Lower lobe of right lung (tissue), 2 donors: ENCODE results near the gene TBX3. TPM values are rescaled to one million over a fixed set of nuclear protein-coding genes. Genes with fewer than 3 reads are reported as not detected.

Source experiments
- ATAC-seq, 2 donors: fragments of 200-7000 bp; cut with Tn5 transposase; one replicate each; pipeline ENCODE4 v1.9.1; 2020 to 2022; ENCODE audit warnings: mild to moderate bottlenecking in 2 of 2, moderate library complexity in 2 of 2
- DNase-seq: peaks from one replicate; pipeline ENCODE4 v3.0.0-alpha.2; 2020
- H3K27ac ChIP-seq: fragments of 200-600 bp; one replicate; pipeline ENCODE4 v1.8.0; 2022
- H3K27me3 ChIP-seq: fragments of 200-600 bp; one replicate; pipeline ENCODE4 v1.8.0; 2022; ENCODE audit warnings: low read depth
- H3K36me3 ChIP-seq: fragments of 200-600 bp; one replicate; pipeline ENCODE4 v1.8.0; 2022; ENCODE audit warnings: mild to moderate bottlenecking
- H3K4me1 ChIP-seq: fragments of 200-600 bp; one replicate; pipeline ENCODE4 v1.8.0; 2022
- H3K4me3 ChIP-seq: fragments of 200-600 bp; one replicate; pipeline ENCODE4 v1.8.0; 2022; ENCODE audit warnings: mild to moderate bottlenecking
- H3K9me3 ChIP-seq: fragments of 200-600 bp; one replicate; pipeline ENCODE4 v1.8.0; 2022
- CTCF ChIP-seq: fragments of 200-600 bp; IDR thresholded peaks from one replicate; pipeline ENCODE4 v1.8.0; 2022; ENCODE audit warnings: antibody characterized with exemption, mild to moderate bottlenecking
- intact Hi-C: fragments of 100-400 bp; cut with DNase I; formaldehyde crosslinking; loops from one replicate; pipeline ENCODE4 v1.11.0; 2022
- total RNA-seq: library from RNA; stranded (reverse); fragmentation: NEBNext Ultra II Directional; extraction: Animal tissue kit (Norgen Biotek cat#: 25700); gene quantifications from one replicate; pipeline ENCODE4 v1.2.1, GENCODE V29; 2021
- donor health status: DM: no; HTN: yes; CAD: no; lungs with severe emphysema.

TBX3 gene
- total RNA-seq, 1 donor from 2014 or later, result 50.9 TPM

DNA sequence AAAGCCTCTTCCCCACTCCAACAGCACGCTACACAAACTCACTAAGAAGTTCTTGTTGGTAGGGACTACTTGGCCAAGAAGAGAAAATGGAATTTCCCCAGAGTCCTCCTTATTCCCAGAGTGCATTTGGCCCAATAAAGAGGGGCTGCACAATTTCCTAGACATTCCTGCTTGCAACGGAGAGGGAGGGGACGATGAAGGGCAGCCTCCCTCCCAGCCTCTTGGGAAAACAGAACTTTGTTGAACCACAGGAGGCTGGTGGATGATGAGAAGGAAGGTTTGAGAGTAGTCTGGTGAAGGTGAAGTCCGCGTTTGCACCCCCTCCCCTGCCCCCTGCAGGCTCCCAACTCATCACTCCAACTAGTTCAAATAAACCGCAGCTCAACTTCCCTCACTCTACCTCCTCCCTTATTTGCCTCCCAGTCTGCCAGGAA, 19.1 kb upstream of the TBX3 start:
- H3K27me3 ChIP-seq, result peaks cover 45% of the 10 kb centered on the region
- H3K4me3 ChIP-seq, result no peak overlapping the region
- intact Hi-C loops, result no loop called here
- no peak overlapping the region for H3K27ac ChIP-seq
- ATAC-seq (no peak), DNase-seq (no peak)
- TF ChIP-seq CTCF, result no peak
- H3K4me1 ChIP-seq, result no peaks in the 10 kb centered on the region
- H3K36me3 ChIP-seq, result no peaks in the 10 kb centered on the region
- H3K9me3 ChIP-seq, result no peaks in the 10 kb centered on the region

- DNase-seq (no peak), ATAC-seq (no peak)
- no peak overlapping the region for H3K4me3 ChIP-seq
- no peak overlapping the region for H3K27ac ChIP-seq
- peaks cover 52% of the 10 kb centered on the region for H3K27me3 ChIP-seq
- H3K9me3 ChIP-seq, result no peaks in the 10 kb centered on the region
- no peaks in the 10 kb centered on the region for H3K36me3 ChIP-seq
- intact Hi-C loops, result no loop called here
- no peak for TF ChIP-seq CTCF
- H3K4me1 ChIP-seq, result no peaks in the 10 kb centered on the region
These were observed 18.5 kb upstream of the TBX3 start for GRCh38 chr12:114702462-114702861.

- TF ChIP-seq CTCF, result no peak
These were observed 17.6 kb upstream of the TBX3 start for GRCh38 chr12:114701553-114701952.

DNA sequence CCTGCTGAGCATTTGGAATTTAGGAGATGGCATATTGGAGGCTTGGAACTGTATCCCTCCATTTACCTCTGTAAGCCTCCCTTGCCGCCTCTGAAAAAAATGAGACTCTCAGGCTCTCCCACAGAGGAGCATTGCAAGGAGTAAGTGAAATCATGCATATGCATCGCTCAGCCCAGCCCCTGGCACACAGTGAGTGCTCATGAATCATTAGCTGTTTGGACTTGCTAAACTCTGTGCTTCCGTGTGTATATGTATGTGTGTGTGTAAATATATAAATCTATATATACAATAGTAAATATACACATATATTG, 17.1 kb upstream of the TBX3 start:
- no peak overlapping the region for H3K27ac ChIP-seq
- H3K4me1 ChIP-seq, result no peaks in the 10 kb centered on the region
- TF ChIP-seq CTCF, result no peak
- intact Hi-C loops, result no loop called here
- H3K9me3 ChIP-seq, result no peaks in the 10 kb centered on the region
- DNase-seq (no peak), ATAC-seq (no peak)
- H3K4me3 ChIP-seq, result no peak overlapping the region
- H3K36me3 ChIP-seq, result no peaks in the 10 kb centered on the region
- peaks cover 66% of the 10 kb centered on the region for H3K27me3 ChIP-seq

More at GRCh38 chr12:114701553-114701952, 17.6 kb upstream of the TBX3 start:
- H3K4me1 ChIP-seq, result no peaks in the 10 kb centered on the region
- H3K9me3 ChIP-seq, result no peaks in the 10 kb centered on the region
- H3K27me3 ChIP-seq, result peaks cover 61% of the 10 kb centered on the region
- ATAC-seq, result no peak
- H3K27ac ChIP-seq, result no peak overlapping the region
- no peak for DNase-seq
- H3K36me3 ChIP-seq, result no peaks in the 10 kb centered on the region
- intact Hi-C loops, result no loop called here
- no peak overlapping the region for H3K4me3 ChIP-seq

DNA sequence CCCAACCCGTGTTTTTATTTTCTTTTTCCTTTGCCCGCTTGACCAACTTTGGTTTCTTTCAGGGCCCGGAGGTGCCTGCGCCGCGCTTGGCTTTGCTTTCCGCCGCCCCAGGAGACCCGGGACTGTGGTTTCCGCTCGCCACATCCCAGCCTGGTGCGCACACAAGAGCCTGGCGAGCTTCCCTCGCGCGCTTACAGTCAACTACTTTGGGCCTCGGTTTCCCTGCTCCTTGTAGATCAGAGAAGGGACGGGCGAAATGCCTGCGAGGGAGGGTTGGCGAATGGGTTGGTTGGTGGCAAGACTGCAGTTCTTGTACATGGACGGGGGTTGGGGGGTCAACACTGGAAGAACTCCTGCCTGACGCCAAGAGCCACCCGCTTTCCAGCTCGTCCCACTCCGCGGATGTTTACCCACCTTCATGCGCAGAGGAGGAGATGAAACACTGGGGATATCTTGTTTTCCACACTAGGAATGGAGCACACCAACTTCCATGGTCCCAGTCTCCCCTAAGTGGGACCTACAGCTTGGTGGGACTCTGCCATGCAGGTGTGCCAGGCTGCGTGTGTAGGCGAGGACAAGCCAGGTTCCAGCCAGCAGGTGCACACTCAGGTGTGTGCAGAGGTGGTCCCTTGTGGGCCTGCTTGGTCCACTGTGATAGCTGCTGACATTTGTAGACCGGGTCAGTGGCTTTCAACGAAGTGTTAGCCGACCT, 16.6 kb upstream of the TBX3 start:
- H3K27ac ChIP-seq, result no peak overlapping the region
- H3K36me3 ChIP-seq, result no peaks in the 10 kb centered on the region
- H3K4me1 ChIP-seq, result no peaks in the 10 kb centered on the region
- peaks cover 70% of the 10 kb centered on the region for H3K27me3 ChIP-seq
- TF ChIP-seq CTCF, result no peak
- intact Hi-C loops, result no loop called here
- no peak for DNase-seq
- no peaks in the 10 kb centered on the region for H3K9me3 ChIP-seq
- ATAC-seq, result no peak
- no peak overlapping the region for H3K4me3 ChIP-seq
